Activated CD4-positive, CD25-positive, alpha-beta regulatory T cell treated with anti-CD3 and anti-CD28 coated beads, Interleukin-2, amount 50 U/mL, for 16 hours (primary cell): ENCODE data around the gene YAE1.

Experiments
- DNase-seq: peaks from one replicate; pipeline ENCODE4 v3.0.0-alpha.2; 2020; ENCODE audit warnings: low read depth, low spot score

Gene YAE1

DNA sequence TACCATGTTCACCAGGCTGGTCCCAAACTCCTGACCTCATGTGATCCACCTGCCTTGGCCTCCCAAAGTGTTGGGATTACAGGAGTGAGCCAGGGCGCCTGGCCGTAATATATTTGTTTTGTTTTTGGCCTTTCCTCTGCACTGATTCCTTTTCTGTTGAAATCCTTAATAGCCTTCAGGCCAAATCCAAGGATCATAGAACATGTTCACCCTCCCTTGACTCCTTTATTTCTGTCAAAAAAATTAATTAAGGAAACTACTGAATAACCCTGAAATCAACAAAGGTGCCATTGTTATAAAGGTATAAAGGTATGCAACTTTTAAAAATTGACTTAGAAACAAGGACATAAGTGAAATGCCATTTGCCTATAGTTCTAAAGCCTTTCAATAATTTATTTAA, 41.7 kb downstream of the YAE1 start:
- DNase-seq: no peak

- no peak for DNase-seq
Measured at GRCh38 chr7:39608278-39608677, 42.1 kb downstream of the YAE1 start.

- no peak for DNase-seq
Measured at GRCh38 chr7:39609113-39609934, 43.1 kb downstream of the YAE1 start.

- no peak for DNase-seq
Measured at GRCh38 chr7:39609935-39610263, 43.7 kb downstream of the YAE1 start.

DNA sequence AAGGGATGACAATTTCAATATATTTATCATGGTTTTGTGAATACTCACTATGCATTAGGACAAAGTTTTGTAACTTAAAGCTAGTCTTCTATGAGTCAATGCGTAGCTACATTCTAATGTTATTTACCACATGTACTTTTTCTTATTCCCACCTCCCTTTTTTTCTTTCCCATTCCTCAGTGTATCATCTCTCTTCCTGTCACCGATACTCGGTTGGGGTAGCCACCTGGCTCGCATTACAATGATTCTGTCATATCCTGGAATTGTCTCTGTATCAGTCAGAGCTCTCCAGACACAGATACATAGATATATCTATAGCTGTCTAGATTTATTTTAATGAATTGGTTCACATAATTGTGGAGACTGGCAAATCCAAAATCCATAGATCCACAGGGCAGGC, 47.4 kb downstream of the YAE1 start:
- no peak for DNase-seq

GRCh38 chr7:39614299-39614698, 48.1 kb downstream of the YAE1 start:
- no peak for DNase-seq

- DNase-seq: no peak
Measured at GRCh38 chr7:39615350-39615975, 49.3 kb downstream of the YAE1 start.

DNA sequence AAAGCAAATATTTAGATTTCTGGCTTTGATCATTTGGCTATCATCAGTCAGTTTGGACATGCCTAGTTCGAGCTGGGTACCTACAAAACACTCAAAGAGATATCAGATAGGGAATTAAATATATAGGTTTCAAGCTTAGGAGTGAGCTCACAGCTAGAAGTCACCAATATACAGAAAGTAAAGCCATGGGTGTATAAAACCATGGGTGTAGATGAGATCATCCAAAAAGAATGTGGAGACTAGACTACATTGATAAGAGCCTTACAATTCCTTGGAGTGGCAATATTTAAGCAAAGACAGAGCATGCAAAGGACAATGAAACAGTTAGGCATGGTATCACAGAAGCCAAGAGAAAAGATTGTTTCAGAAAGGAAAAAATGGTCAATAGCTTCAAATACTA, 49.9 kb downstream of the YAE1 start:
- no peak for DNase-seq

DNA sequence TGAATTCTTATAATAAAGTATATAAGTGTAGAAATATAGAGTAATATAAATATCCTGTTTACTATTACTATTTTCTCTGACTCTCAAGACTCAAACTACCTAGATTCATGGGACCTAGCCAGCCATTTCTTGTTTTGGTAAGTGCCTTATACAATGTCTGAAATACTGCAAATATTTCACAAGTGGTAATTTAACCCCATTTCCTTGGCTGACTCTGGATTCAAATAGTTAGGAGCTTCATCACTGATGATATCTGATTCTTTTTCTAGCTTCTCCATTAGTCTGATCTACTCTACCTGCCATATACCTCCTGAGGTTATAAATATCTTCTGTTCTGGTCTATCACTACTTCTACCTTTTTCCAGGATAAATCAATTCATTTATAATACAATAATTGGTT, 50.8 kb downstream of the YAE1 start:
- DNase-seq: no peak

DNA sequence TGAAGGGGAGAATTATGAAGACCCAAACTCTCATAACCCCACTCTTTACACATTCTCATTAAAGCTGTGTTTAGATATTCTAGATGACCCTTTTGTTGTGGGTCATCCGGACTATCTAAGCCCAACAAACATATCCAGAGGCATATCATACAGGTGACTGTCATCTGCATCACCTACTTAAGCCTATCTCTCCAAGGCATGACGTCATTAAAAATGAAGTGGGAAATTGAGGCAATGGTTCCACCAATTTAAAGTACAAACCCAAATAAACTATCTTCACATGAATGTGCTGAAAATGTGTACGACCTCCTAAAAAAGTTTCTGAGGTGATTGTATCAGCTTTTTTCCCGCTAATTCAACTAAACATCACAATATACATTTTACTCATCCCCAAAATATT, 52.7 kb downstream of the YAE1 start:
- no peak for DNase-seq

DNA sequence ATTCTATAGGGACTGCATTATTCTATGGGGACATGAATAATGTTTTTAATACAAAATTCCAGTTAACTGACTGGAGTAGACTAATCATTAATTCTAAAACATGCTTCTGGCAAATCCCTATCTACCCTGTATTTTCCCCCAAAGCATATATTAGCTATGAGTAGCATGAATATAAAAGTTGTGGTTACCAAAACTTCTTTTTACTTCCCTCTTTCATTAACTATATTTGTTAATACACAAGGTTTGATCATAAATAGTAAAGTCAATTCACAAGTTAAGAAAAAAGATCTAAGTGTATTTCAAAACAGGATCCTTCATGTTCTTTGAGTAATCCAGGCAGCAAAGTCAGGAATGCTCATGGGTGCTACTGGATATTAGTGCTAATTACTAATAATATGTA, 54.3 kb downstream of the YAE1 start:
- no peak for DNase-seq

- no peak for DNase-seq
Measured at GRCh38 chr7:39621261-39621660, 55.1 kb downstream of the YAE1 start.

DNA sequence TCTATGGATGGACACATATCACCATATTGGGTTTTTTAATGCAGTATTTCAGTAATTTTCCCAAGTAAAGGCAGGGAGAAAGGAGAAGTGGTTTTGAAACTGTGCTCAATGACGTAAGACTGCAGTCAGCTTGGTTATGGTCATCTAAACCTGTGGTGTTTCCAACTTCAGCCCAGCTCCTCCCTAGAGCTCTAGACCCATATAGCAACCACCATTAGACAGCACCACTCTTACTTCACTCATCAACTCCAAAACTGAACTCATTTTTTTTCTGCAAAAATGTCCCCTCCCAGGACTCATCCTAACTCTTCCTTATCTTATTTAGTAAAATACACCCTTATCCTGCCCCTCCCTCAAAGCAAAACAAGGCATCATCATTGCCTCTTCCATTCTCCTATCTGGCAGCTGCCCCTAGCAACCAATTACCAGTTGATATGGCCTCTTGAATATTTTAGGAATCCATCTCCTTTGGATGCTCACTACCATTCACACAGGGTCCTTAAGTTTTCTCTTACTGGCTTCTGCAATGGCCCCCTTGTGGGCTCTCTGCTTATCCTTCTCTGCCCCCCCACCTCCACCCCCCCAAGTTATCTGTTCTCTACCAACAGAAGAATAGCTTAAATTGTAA, 55.7 kb downstream of the YAE1 start:
- no peak for DNase-seq
